Measurements from ENCODE around the gene GPS1. TPM values are rescaled to one million over a fixed set of nuclear protein-coding genes. Genes with fewer than 3 reads are reported as not detected.

Gene GPS1
- total and polyA plus RNA-seq, 2 experiments from 2014 or later: 101 to 160 TPM

GRCh38 chr17:82060614-82061013 lies 8.9 kb downstream of the GPS1 start:
- WGBS (ENCODE audit: low lambda C conversion rate, missing lambda C conversion rate): 96% methylated on average over 14 of the region's 14 CpGs

DNA sequence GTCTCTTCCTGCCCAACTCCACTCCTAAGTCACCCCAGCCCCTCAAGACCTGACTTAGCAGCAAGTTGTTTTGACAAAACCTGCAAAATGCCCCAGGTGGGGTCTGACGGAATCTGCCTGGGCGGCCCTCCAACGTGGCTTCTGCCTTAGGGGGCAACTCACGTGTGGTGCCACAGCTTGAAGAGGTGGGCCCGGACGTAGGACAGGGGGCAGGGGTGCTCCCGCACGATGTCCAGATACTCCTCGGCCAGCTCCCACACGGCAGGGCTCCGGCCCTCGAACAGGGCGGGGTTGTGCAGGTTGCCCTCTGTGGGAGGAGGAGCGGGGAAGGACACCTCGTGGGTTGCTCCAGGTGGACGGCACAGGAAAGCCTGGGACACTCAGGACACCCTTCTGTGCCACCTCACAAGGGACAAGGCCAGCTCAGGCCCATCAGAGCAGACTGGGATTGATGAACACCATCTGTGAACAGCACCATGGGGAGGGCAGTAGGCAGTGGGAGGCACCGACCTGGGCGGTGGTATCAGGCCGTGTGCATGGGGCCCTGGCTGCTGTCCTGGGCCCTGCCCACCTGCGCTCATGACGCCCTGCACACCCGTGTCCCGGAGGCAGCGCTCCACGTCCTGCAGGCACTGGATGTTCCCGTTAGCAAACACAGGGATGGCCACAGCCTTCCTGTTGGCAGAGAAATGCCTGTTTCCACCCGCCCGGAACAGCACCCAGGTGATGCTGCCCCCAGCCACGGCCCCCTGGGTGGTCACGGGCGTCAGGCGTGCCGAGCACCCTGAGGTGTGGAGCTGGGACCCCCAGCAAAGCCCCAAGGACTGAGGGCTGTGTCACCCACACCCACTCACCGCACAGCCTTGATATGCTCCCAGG lies 9.6 kb downstream of the GPS1 start:
- H3K27ac ChIP-seq: no peak overlapping the region
- H4K20me1 ChIP-seq (ENCODE audit: insufficient read depth, poor library complexity, severe bottlenecking): no peaks in the 10 kb centered on the region
- H3K36me3 ChIP-seq (replicated peaks; ENCODE audit: insufficient read depth, low read depth): no peaks in the 10 kb centered on the region
- H3K4me2 ChIP-seq: no peak overlapping the region
- H3K4me1 ChIP-seq (ENCODE audit: insufficient read depth): peaks cover 11% of the 10 kb centered on the region
- no peaks in the 10 kb centered on the region for H3K9me3 ChIP-seq (ENCODE audit: low read depth)
- no peaks in the 10 kb centered on the region for H3K27me3 ChIP-seq
- no peak for TF ChIP-seq EZH2 (IDR thresholded peaks at IDR 0.05; ENCODE audit: borderline replicate concordance)
- TF ChIP-seq EZH2phosphoT487 (IDR thresholded peaks at IDR 0.05; ENCODE audit: low read depth, severe bottlenecking, unreplicated experiment): no peak
- no peak for TF ChIP-seq CTCF (IDR thresholded peaks at IDR 0.05; ENCODE audit: poor library complexity)
- WGBS (ENCODE audit: low lambda C conversion rate, missing lambda C conversion rate): 96% methylated on average over 34 of the region's 34 CpGs
- H3K4me3 ChIP-seq: no peak overlapping the region
- peaks cover 14% of the 10 kb centered on the region for H3K79me2 ChIP-seq
- no peak for DNase-seq (ENCODE audit: low spot score)
- H3K9me2 ChIP-seq (replicated peaks; ENCODE audit: insufficient read depth): no peaks in the 10 kb centered on the region
- H2AFZ ChIP-seq: no peak overlapping the region

More at GRCh38 chr17:82060614-82061013, 8.9 kb downstream of the GPS1 start:
- Histone ChIP-seq H3K9me3 (ENCODE audit: low read depth) (no peaks in the 10 kb centered on the region), H4K20me1 (ENCODE audit: insufficient read depth, poor library complexity, severe bottlenecking) (no peaks in the 10 kb centered on the region), H3K9me2 (replicated peaks; ENCODE audit: insufficient read depth) (no peaks in the 10 kb centered on the region), H3K36me3 (replicated peaks; ENCODE audit: insufficient read depth, low read depth) (no peaks in the 10 kb centered on the region), H3K27ac (no peak overlapping the region), H3K27me3 (no peaks in the 10 kb centered on the region), H3K4me3 (no peak overlapping the region), H3K79me2 (peaks cover 8% of the 10 kb centered on the region), H3K4me2 (no peak overlapping the region), H3K4me1 (ENCODE audit: insufficient read depth) (peaks cover 7% of the 10 kb centered on the region), H2AFZ (no peak overlapping the region)
- TF ChIP-seq EZH2 (IDR thresholded peaks at IDR 0.05; ENCODE audit: borderline replicate concordance): no peak
- TF ChIP-seq EZH2phosphoT487 (IDR thresholded peaks at IDR 0.05; ENCODE audit: low read depth, severe bottlenecking, unreplicated experiment): no peak
- TF ChIP-seq CTCF (IDR thresholded peaks at IDR 0.05; ENCODE audit: poor library complexity): no peak
- DNase-seq (ENCODE audit: low spot score): no peak

- H3K36me3 ChIP-seq (replicated peaks; ENCODE audit: insufficient read depth, low read depth): no peaks in the 10 kb centered on the region
- no peak overlapping the region for H3K27ac ChIP-seq
- DNase-seq (ENCODE audit: low spot score): no peak
- H4K20me1 ChIP-seq (ENCODE audit: insufficient read depth, poor library complexity, severe bottlenecking): no peaks in the 10 kb centered on the region
- no peak overlapping the region for H3K4me3 ChIP-seq
- 94% methylated on average over 24 of the region's 24 CpGs for WGBS (ENCODE audit: low lambda C conversion rate, missing lambda C conversion rate)
- no peaks in the 10 kb centered on the region for H3K9me2 ChIP-seq (replicated peaks; ENCODE audit: insufficient read depth)
- H3K4me1 ChIP-seq (ENCODE audit: insufficient read depth): peaks cover 12% of the 10 kb centered on the region
- H3K4me2 ChIP-seq: no peak overlapping the region
- no peaks in the 10 kb centered on the region for H3K27me3 ChIP-seq
- peaks cover 17% of the 10 kb centered on the region for H3K79me2 ChIP-seq
- no peak for TF ChIP-seq CTCF (IDR thresholded peaks at IDR 0.05; ENCODE audit: poor library complexity)
- no peak for TF ChIP-seq EZH2phosphoT487 (IDR thresholded peaks at IDR 0.05; ENCODE audit: low read depth, severe bottlenecking, unreplicated experiment)
- no peak for TF ChIP-seq EZH2 (IDR thresholded peaks at IDR 0.05; ENCODE audit: borderline replicate concordance)
- H3K9me3 ChIP-seq (ENCODE audit: low read depth): no peaks in the 10 kb centered on the region
- H2AFZ ChIP-seq: no peak overlapping the region
Measured at GRCh38 chr17:82062076-82062983, 10.6 kb downstream of the GPS1 start.
